T-helper 17 cell (primary cell): Measurements from ENCODE around the gene NKD2. TPM values are rescaled to one million over a fixed set of nuclear protein-coding genes. Genes with fewer than 3 reads are reported as not detected.
"Not testable (repeated sequence)": the region's sequence is repeated elsewhere in the genome, so short reads cannot be mapped to it uniquely, and the experiment has no call there.

Experiments
- ATAC-seq: fragments of 150-1000 bp; cut with Tn5 transposase; 2 replicates; pipeline ENCODE4 v1.10.0; 2021; ENCODE audit warnings: mild to moderate bottlenecking, moderate library complexity
- DNase-seq, 3 donors: peaks; one replicate each; pipeline versions ENCODE4 v3.0.0 to v3.0.0-alpha.2; 2020 to 2021
- H3K9me3 ChIP-seq: one replicate; pipeline ENCODE4 v1.7.0; 2013; ENCODE audit warnings: low read length, mild to moderate bottlenecking; ENCODE audit not compliant: control insufficient read depth, poor library complexity, severe bottlenecking
- H3K27ac Mint-ChIP-seq: one replicate; pipeline ENCODE4 v1.8.0; 2022; ENCODE audit warnings: mild to moderate bottlenecking, moderate library complexity, mixed read lengths
- H3K27me3 Mint-ChIP-seq: one replicate; pipeline ENCODE4 v1.8.0; 2022; ENCODE audit warnings: mixed read lengths
- H3K36me3 Mint-ChIP-seq: one replicate; pipeline ENCODE4 v1.8.0; 2022; ENCODE audit warnings: low read depth, mixed read lengths
- H3K4me1 Mint-ChIP-seq: one replicate; pipeline ENCODE4 v1.8.0; 2022; ENCODE audit warnings: mild to moderate bottlenecking, mixed read lengths
- H3K4me3 Mint-ChIP-seq: one replicate; pipeline ENCODE4 v1.8.0; 2022; ENCODE audit warnings: mild to moderate bottlenecking, moderate library complexity, mixed read lengths
- total RNA-seq, 4 donors: library from RNA in 2 of 4; stranded (reverse) in 2 of 4; gene quantifications; one replicate each; pipeline ENCODE4 v1.2.3 and lab custom pipeline; 2022 to 2026

NKD2 gene
- total RNA-seq, 2 donors from 2014 or later, result not detected

- Mint-ChIP-seq H3K36me3 (peaks cover 6% of the 10 kb centered on the region), H3K27ac (no peak overlapping the region), H3K27me3 (peaks cover 74% of the 10 kb centered on the region), H3K4me3 (no peak overlapping the region), H3K4me1 (peaks cover 22% of the 10 kb centered on the region)
- ATAC-seq (no peak), DNase-seq (no peak)
- H3K9me3 ChIP-seq, result peaks cover 2% of the 10 kb centered on the region
Measured at GRCh38 chr5:966345-966710, 42.3 kb upstream of the NKD2 start.

- Mint-ChIP-seq H3K27ac (no peak overlapping the region), H3K36me3 (peaks cover 6% of the 10 kb centered on the region), H3K4me3 (no peak overlapping the region), H3K27me3 (peaks cover 73% of the 10 kb centered on the region), H3K4me1 (peaks cover 22% of the 10 kb centered on the region)
- ATAC-seq (no peak), DNase-seq (no peak)
- peaks cover 2% of the 10 kb centered on the region for H3K9me3 ChIP-seq
Measured at GRCh38 chr5:966941-967340, 41.7 kb upstream of the NKD2 start.

- H3K9me3 ChIP-seq, result peaks cover 2% of the 10 kb centered on the region
- peak overlapping the region; percentile 43 for H3K27ac Mint-ChIP-seq
- H3K36me3 Mint-ChIP-seq, result peaks cover 6% of the 10 kb centered on the region
Measured at GRCh38 chr5:968881-969280, 39.7 kb upstream of the NKD2 start.

GRCh38 chr5:969408-969839 is 39.2 kb upstream of the NKD2 start:
- DNase-seq (no peak), ATAC-seq (no peak)
- peaks cover 65% of the 10 kb centered on the region for H3K27me3 Mint-ChIP-seq
- peak overlapping the region; percentile 43 for H3K27ac Mint-ChIP-seq
- H3K4me3 Mint-ChIP-seq, result peak overlapping the region; percentile 31
- peaks cover 6% of the 10 kb centered on the region for H3K36me3 Mint-ChIP-seq
- H3K9me3 ChIP-seq, result peaks cover 2% of the 10 kb centered on the region
- H3K4me1 Mint-ChIP-seq, result peaks cover 12% of the 10 kb centered on the region

More at GRCh38 chr5:968881-969280, 39.7 kb upstream of the NKD2 start:
- ATAC-seq (no peak), DNase-seq (no peak)
- H3K27me3 Mint-ChIP-seq, result peaks cover 70% of the 10 kb centered on the region
- H3K4me3 Mint-ChIP-seq, result no peak overlapping the region
- H3K4me1 Mint-ChIP-seq, result peaks cover 16% of the 10 kb centered on the region

GRCh38 chr5:972575-972974 is 36.0 kb upstream of the NKD2 start:
- DNase-seq, H3K4me1 Mint-ChIP-seq, H3K27ac Mint-ChIP-seq, H3K36me3 Mint-ChIP-seq, ATAC-seq, H3K9me3 ChIP-seq, H3K4me3 Mint-ChIP-seq: not testable (repeated sequence)
- peaks cover 41% of the 10 kb centered on the region for H3K27me3 Mint-ChIP-seq

- Mint-ChIP-seq H3K4me1 (peaks cover 2% of the 10 kb centered on the region), H3K4me3 (no peak overlapping the region), H3K27ac (no peak overlapping the region), H3K36me3 (no peaks in the 10 kb centered on the region), H3K27me3 (peaks cover 16% of the 10 kb centered on the region)
- no peak for ATAC-seq
- no peak for DNase-seq
- no peaks in the 10 kb centered on the region for H3K9me3 ChIP-seq
Measured at GRCh38 chr5:976849-977751, 31.5 kb upstream of the NKD2 start.

- Mint-ChIP-seq H3K4me3 (no peak overlapping the region), H3K36me3 (no peaks in the 10 kb centered on the region), H3K27me3 (peaks cover 16% of the 10 kb centered on the region), H3K27ac (no peak overlapping the region), H3K4me1 (peaks cover 2% of the 10 kb centered on the region)
- no peak for ATAC-seq
- H3K9me3 ChIP-seq, result no peaks in the 10 kb centered on the region
- no peak for DNase-seq
Measured at GRCh38 chr5:978054-978453, 30.5 kb upstream of the NKD2 start.

- no peak for ATAC-seq
- DNase-seq, result no peak
- Mint-ChIP-seq H3K27ac (no peak overlapping the region), H3K27me3 (peaks cover 22% of the 10 kb centered on the region), H3K4me3 (no peak overlapping the region), H3K36me3 (peaks cover 2% of the 10 kb centered on the region), H3K4me1 (peaks cover 3% of the 10 kb centered on the region)
- no peaks in the 10 kb centered on the region for H3K9me3 ChIP-seq
Measured at GRCh38 chr5:978693-979092, 29.9 kb upstream of the NKD2 start.

- DNase-seq, result no peak
- Mint-ChIP-seq H3K27me3 (peaks cover 27% of the 10 kb centered on the region), H3K4me3 (no peak overlapping the region), H3K36me3 (peaks cover 2% of the 10 kb centered on the region), H3K4me1 (peaks cover 6% of the 10 kb centered on the region), H3K27ac (no peak overlapping the region)
- no peaks in the 10 kb centered on the region for H3K9me3 ChIP-seq
- no peak for ATAC-seq
Measured at GRCh38 chr5:979100-979817, 29.3 kb upstream of the NKD2 start.

- H3K4me3 Mint-ChIP-seq, result no peak overlapping the region
- ATAC-seq (no peak), DNase-seq (no peak)
- peaks cover 6% of the 10 kb centered on the region for H3K4me1 Mint-ChIP-seq
- H3K36me3 Mint-ChIP-seq, result peaks cover 2% of the 10 kb centered on the region
- H3K27me3 Mint-ChIP-seq, result peaks cover 27% of the 10 kb centered on the region
- H3K27ac Mint-ChIP-seq, result no peak overlapping the region
- no peaks in the 10 kb centered on the region for H3K9me3 ChIP-seq
Measured at GRCh38 chr5:980001-980588, 28.5 kb upstream of the NKD2 start.

GRCh38 chr5:980966-981365 is 27.6 kb upstream of the NKD2 start:
- no peak overlapping the region for H3K27ac Mint-ChIP-seq
- H3K4me3 Mint-ChIP-seq, result no peak overlapping the region
- peaks cover 2% of the 10 kb centered on the region for H3K36me3 Mint-ChIP-seq
- H3K4me1 Mint-ChIP-seq, result peaks cover 6% of the 10 kb centered on the region
- no peak for ATAC-seq
- no peaks in the 10 kb centered on the region for H3K9me3 ChIP-seq
- DNase-seq, result no peak
- H3K27me3 Mint-ChIP-seq, result peaks cover 32% of the 10 kb centered on the region

- H3K4me1 Mint-ChIP-seq, result peaks cover 6% of the 10 kb centered on the region
- H3K27ac Mint-ChIP-seq, result no peak overlapping the region
- no peak for ATAC-seq
- no peak overlapping the region for H3K4me3 Mint-ChIP-seq
- peaks cover 2% of the 10 kb centered on the region for H3K36me3 Mint-ChIP-seq
- peaks cover 34% of the 10 kb centered on the region for H3K27me3 Mint-ChIP-seq
- H3K9me3 ChIP-seq, result no peaks in the 10 kb centered on the region
- no peak for DNase-seq
Measured at GRCh38 chr5:981456-981855, 27.1 kb upstream of the NKD2 start.
